CD4-positive, alpha-beta T cell treated with Interleukin-1 beta for 1 hour (primary cell): Measurements from ENCODE around the gene TRPV4.
A peak's percentile ranks its signal among the peaks of the same experiment; 100 is the strongest.
"Not testable (repeated sequence)": the region's sequence is repeated elsewhere in the genome, so short reads cannot be mapped to it uniquely, and the experiment has no call there.

Source experiments
- DNase-seq, 2 donors: peaks; one replicate each; pipeline ENCODE4 v3.0.0-alpha.2; 2020 to 2022

The TRPV4 gene

GRCh38 chr12:109833307-109834189 is at the start of gene TRPV4:
Gene TRPV4, minus strand, starts transcription at chr12:109833398. Its CDS starts 18,602 bp downstream, at chr12:109814796.
- DNase-seq: no peak

DNA sequence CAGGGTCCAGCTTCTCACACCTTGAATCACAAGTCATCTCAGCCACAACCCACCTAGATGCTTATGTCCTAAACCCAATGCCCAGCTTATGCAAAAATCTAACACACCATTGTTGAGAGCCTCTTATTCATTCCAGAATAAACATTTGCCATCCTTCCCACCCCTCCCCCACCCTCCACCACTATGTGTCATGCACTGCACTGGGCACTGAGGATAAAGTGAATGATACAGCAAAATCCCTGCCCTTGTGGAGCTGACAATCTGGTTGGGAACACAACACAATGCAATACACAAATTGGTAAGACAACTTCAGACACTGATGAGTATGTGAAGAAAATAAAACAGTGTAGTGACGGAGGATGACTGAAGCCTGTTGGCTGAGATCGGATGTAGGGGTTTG is 48.6 kb upstream of the TRPV4 start:
- DNase-seq: no peak

DNA sequence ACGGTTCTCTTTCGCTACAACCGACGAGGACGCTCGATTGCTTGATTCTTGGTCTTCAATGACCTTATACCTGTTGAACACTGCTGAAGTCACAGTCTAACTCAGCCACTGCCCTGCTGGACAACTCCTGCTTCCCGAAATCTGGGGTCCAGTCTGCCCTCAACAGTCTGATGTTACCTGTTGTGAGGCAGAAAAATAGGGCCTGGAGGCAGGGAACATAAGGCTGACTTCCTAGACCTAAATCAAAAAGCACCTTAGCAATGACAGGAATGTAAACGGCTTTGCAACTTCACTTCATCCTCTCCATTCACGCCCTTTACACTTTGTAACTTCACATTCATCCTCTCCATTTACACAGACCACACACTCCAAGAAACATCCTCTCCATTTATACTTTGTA is 47.7 kb upstream of the TRPV4 start:
- no peak for DNase-seq

- peak; percentile 92 to 93 for DNase-seq
Measured at GRCh38 chr12:109880043-109880931, 47.1 kb upstream of the TRPV4 start, which contains the start of gene GLTP. Gene GLTP, minus strand, starts transcription at chr12:109880541. Its CDS starts 167 bp downstream, at chr12:109880374.

DNA sequence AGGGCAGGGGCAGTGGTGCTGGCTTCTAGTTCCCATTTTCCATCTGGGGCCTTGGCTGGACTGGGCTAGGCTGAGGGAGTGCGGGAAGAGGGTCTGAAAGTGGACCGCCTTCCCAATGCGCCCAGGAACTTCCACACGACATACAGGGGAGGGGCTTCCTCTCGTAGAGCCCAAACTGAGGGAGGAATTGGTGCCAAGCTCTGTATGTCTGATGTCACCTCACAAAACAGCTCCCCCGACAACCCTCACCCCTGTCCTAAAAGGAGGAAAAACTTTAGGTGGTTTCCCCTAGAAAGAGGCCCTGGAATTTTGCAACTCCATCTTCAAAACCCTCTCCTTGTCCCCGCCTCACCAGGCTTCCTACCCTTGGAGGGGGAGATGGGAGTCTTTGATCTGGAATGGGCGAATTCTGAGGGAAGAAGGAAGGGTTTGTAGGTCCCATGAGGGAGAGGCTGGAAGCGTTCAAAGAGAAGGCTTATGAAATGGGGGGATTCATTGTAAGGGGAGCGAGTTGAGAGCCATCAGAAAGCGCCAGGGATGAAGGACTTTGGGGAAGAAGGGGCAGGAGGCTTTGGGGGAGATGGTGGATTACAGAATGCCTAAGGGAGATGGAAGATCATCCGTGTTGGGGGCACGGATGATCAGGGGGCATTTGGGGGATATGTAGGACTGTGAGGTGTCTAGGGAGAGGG is 46.3 kb upstream of the TRPV4 start:
- peak in 1 of 2 donors; percentile 22 for DNase-seq

GRCh38 chr12:109878749-109879148 is 45.6 kb upstream of the TRPV4 start:
- no peak for DNase-seq

- DNase-seq: no peak
Measured at GRCh38 chr12:109878247-109878625, 45.0 kb upstream of the TRPV4 start.

DNA sequence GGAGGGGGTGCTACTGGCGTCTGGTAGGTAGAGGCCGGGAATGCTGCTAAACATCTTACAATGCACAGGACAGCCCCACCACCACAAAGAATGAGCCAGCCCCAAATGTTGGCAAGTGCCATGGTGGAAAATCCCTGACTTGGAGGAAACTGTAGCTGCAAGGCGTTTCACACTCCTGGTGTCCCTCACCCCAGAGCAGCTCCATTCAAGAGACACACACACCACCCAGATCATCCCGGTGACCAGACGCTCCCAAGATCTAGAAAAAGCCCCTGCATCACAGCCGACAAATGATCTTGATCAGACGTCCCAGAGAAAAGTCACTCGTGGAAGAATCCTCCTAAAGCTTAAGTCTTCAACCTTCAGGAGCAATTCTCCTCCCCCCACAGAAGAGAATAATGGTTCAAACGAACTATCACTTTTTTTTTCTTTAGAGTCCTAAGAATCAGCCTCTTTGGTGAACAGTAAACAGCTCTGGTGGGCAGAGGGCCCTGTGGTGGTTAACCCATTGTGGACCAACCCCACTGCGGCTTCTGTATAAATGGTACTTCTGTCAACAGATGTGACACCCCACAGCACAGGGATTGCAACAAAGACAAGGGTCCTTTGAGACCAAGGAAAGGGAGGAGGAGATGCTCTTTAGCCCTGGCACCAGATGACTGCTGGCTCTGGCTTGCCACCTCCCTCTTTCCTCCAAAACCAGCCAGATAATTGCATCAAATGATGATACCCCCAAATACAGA is 44.5 kb upstream of the TRPV4 start:
- no peak for DNase-seq

DNA sequence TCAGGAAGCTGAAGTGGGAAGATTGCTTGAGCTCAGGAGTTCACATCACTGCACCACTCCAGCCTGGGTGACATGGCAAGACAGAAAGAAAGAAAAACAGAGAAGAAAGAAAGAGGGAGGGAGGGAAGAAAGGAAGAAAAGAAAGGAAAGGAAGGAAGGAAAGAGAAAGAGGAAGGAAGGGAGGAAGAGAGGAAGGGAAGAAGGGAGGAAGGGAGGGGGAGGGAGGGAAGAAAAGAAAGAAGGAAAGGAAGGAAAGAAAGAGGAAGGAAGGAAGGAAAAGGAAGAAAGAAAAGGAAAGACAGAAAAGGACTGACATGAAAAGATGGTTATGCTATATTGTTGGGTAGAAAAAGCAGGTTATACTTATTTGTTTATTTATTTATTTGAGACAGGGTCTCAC is 43.2 kb upstream of the TRPV4 start:
- DNase-seq: no peak

DNA sequence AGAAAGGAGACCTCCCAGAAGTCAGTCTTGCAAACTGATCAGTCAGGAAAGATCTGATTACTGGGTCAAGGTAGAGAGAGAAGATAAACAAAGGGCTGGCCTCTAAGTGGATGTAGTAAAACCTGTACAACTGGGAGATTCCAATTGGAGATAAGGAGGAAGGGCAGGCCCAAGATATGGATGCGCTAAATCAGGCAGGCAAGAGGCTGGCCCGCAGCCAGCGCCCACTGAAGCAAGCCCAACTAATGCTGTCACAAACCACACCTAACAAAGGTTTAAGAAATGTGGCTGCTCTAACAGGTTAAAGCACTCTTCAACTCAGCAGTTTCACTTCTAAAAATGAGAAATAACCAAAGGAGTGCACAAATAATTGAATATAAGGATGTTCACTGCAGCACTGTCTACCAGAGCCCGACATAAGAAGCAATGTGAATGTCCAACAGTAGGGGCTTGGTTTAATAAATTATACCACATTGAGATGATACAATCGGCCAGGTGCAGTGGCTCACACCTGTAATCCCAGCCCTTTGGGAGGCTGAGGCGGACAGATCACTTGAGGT is 42.5 kb upstream of the TRPV4 start:
- no peak for DNase-seq

- no peak for DNase-seq
Measured at GRCh38 chr12:109873653-109874052, 40.5 kb upstream of the TRPV4 start.

GRCh38 chr12:109871668-109872314 is 38.6 kb upstream of the TRPV4 start:
- DNase-seq: no peak

- DNase-seq: no peak
Measured at GRCh38 chr12:109870648-109871047, 37.5 kb upstream of the TRPV4 start.

GRCh38 chr12:109868182-109869051 is 35.2 kb upstream of the TRPV4 start:
- DNase-seq: no peak

DNA sequence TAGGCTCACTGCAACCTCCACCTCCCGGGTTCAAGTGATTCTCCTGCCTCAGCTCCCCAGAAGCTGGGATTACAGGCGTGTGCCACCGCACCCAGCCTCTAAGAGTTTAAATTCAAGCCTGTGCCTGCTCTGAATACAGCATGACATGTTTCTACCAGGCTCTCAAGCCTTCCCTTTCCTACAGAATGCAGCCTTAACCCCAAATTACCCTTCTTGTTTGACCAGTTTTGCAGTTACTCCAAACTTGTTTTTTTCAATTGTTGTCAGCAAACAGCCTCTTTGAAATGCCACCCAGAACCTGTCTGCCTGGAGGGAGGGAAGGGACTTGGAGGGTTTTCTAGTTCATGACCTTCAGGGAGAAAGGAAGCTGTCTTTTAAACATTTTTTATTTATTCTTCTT is 31.7 kb upstream of the TRPV4 start:
- DNase-seq: no peak

DNA sequence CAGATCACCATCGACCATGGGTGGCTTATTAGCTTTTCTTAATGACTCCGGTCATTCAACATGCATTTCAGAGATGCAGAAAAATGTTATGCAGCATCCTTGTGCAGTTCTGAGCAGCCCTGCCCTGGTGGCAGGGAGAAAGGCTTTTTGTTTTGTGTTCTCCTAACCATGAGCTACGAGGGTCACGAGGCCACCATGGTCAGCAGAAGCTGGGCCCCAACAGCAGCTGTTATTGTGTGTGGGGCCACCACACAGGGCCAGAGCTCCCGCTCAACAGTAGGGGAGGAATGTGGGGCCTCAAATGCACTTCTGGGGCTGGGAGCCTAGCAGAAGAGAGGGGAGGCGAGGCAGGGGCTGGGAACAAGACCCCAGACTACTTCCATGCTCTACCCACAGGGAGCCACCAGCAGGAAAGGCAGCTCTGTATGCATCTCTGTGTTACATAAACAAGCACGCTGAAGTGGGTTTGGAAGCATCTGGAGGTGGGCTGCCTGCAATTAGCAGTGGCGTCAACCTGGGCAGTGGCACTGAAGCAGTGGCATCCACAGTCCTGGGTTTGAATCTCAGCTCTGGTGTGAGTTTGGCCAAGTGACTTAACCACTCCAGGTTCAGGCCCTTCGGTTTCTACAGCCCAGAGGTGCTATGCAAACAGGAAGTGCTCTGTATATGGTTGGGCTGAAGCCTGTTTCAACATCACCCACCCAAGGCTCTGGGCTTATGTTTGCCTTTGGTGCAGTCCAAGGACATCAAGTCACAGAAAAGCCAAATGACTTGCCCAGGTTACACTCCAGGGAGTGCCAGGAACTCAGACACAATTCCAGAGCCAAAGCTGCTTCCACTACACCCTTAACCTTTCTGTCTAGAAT is 30.9 kb upstream of the TRPV4 start:
- DNase-seq: peak; percentile 27 to 34

- DNase-seq: not testable (repeated sequence)
Measured at GRCh38 chr12:109862491-109862890, 29.3 kb upstream of the TRPV4 start.

DNA sequence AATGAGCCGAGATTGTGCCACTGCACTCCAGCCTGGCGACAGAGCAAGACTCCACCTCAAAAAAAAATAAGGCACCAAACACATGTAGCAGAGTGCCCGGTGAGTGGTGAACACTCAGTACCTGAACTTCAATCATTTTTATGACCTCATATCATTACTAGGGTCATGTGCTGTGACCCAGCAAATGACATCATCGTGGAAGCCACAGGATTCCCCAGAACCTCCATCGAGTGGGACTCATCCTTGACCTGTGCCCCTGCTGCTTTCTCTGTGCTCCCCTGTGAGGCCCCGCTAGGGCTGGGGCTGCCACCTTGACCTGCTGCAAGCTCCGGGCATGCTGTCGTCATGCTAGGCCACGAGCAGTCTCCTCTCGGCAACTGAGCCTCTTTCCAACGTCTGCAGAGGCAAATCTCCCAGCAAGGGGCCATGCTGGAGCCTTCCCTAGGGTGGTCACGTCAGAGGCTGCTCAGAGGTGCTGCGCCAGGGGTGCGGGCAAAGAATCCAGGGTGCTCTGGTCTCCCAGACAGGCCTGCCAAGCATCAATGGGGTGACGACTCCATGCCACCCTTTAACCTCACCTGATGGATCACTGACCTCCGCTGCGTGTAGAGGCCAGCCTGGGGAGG is 28.6 kb upstream of the TRPV4 start:
- no peak for DNase-seq

GRCh38 chr12:109860977-109861376 is 27.8 kb upstream of the TRPV4 start:
- no peak for DNase-seq
